GM21723 (cell line): Measurements from ENCODE around the gene HCFC1R1.
A peak's percentile ranks its signal among the peaks of the same experiment; 100 is the strongest.

Source experiments
- ATAC-seq: cut with Tn5 transposase; IDR thresholded peaks from one replicate; pipeline ENCODE4 v1.9.1; 2021; ENCODE audit warnings: mild to moderate bottlenecking, moderate library complexity; ENCODE audit not compliant: unreplicated experiment

HCFC1R1 gene

GRCh38 chr16:3003582-3004270, 20.0 kb downstream of the HCFC1R1 start:
- peak; percentile 96 for ATAC-seq

DNA sequence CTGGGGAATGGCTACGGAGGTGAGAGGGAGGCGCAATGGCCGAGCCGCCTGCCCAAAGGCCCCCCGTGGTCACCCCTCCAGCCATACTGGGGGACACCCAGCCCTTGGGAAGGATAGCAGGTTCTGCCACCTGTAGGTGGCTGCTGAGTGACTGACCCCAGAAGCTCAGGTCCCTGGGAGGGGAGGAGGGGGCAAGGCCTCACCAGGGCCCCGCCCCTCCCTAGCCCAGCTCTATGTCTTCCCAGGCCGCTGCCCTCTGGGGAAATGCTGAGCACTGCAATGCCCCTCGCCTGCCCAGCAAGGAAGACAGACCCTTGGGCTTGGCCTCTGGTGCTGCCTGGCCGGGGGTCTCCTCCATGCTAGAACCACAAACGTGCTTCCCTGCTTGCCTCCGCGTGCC, 22.4 kb downstream of the HCFC1R1 start:
- no peak for ATAC-seq

- ATAC-seq = no peak
Observed at GRCh38 chr16:3000540-3000939, 23.2 kb downstream of the HCFC1R1 start.

- ATAC-seq = no peak
Observed at GRCh38 chr16:2999929-3000328, 23.8 kb downstream of the HCFC1R1 start.

GRCh38 chr16:2996298-2996697, 27.4 kb downstream of the HCFC1R1 start:
- ATAC-seq = no peak

GRCh38 chr16:2992383-2993081, 31.2 kb downstream of the HCFC1R1 start:
- no peak for ATAC-seq

GRCh38 chr16:2991566-2992261, 32.0 kb downstream of the HCFC1R1 start:
- no peak for ATAC-seq

- ATAC-seq = no peak
Observed at GRCh38 chr16:2990891-2991290, 32.9 kb downstream of the HCFC1R1 start.

DNA sequence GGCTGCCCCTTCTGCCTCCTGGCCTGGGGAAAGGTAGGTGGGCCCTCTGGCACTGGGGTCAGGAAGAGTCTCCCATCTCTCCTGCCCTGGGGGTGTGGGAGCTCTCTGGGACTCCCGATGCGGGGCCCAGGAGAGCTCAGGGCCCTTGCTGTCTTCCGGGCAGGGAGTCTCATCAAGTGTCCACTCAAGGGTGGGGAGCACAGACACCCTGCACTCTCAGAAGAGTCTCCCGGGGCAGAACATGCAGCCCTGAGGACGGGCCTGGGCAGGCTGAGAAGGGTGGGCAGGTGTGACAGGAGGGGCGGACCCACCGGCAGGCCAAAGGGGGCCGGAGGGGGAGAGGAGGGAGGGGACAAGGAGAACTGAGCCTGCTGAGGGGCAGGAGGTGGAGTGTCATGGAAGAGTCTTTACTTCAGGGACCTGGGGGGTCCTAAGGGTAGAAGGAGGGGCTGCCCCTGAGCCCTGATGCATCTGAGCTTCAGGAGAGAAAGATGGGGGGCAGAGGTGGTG, 35.1 kb downstream of the HCFC1R1 start:
- ATAC-seq = no peak

DNA sequence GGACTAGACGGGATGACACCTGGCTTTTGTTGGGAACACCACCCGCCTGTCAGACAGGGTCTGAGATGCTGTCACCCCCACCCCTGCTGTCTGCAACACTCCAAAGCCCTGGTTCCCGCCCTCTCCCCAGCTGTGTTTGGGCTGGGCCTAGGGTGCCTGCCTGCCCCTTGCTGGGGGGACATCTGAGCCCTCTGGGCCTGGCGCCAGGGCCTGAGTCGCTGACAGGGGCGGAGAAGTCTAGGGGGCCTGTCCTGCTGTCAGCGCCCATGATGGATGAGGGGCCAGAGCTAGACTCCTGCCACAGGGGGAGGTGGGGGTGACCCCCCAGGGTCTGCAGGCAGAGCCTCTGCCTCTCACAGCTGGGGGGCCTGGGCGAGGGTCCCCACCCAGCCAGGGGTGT, 35.9 kb downstream of the HCFC1R1 start:
- ATAC-seq = no peak

DNA sequence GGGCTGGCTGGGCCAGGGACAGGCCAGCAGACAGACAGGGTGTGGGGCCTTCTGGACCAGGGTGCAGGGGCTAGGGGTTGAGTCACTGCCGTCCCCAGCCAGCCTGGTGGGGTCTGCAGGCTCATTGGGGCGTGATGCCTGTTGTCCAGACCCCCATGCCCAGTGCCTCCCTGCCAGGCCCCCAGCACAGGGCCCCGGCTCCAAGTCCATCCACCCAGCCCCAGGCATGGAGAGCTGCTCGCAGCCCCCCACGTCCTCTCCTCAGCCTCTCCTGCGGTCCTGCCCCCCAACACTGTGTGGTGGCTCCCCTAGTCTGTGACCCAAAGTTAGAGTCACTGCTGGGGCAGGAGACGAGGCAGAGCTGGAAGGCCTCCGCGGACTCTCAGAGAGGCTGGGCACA, 36.5 kb downstream of the HCFC1R1 start:
- ATAC-seq = no peak

- no peak for ATAC-seq
Observed at GRCh38 chr16:2986623-2987188, 37.0 kb downstream of the HCFC1R1 start.

GRCh38 chr16:2985893-2986355, 37.8 kb downstream of the HCFC1R1 start:
- no peak for ATAC-seq

- no peak for ATAC-seq
Observed at GRCh38 chr16:2985462-2985861, 38.3 kb downstream of the HCFC1R1 start.

DNA sequence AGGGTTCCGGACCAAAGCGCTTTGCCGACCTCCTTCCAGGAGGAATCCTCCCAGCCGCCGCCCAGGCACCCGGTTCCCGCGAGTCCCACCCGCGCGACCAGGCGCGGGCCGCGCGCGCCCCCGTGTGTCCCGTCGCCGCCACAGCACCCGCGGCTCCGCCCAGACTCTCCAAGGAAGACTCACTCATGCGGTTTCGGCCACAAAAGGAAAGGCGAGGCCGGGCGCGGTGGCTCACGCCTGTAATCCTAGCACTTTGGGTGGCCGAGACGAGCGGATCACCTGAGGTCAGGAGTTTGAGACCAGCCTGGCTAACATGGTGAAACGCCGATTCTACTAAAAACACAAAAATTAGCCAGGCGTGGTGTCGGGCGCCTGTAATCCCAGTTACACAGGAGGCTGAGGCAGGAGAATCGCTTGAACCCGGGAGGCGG, 40.0 kb downstream of the HCFC1R1 start:
- no peak for ATAC-seq

DNA sequence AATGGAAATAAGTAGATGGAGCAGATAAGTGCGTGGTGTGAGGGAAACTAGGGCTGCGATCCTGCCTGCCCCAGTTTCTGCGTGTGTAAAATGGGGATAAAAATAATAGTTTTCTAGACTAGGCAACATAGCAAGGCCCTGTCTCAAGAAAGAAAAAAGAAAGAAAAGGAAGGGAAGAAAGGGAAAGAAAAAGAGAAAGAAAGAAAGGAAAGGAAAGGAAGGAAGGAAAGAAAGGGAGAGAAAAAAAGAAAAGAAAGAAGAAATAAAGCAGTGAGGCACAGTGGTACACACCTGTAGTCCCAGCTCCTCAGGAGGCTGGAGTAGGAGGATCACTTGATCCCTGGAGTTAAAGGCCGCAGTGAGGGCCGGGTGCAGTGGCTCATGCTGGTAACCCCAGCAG, 41.3 kb downstream of the HCFC1R1 start:
- no peak for ATAC-seq

DNA sequence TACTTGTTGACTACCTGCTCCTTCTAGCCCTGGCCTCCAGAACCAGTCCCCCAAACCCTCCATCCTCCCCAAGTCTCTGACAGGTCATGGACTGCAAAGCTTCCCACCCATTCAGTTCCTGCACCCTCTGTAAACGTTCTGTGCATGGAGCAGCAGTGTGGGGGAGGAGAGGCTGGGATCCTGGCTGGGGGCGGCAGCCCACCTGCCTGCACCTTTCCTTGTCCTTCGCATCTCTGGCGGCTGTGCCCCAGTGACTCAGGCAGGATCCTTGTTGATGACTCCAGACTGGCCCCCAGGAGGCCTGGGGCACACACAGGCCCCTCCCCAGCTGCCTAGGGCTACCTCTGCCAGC, 41.9 kb downstream of the HCFC1R1 start:
- no peak for ATAC-seq

DNA sequence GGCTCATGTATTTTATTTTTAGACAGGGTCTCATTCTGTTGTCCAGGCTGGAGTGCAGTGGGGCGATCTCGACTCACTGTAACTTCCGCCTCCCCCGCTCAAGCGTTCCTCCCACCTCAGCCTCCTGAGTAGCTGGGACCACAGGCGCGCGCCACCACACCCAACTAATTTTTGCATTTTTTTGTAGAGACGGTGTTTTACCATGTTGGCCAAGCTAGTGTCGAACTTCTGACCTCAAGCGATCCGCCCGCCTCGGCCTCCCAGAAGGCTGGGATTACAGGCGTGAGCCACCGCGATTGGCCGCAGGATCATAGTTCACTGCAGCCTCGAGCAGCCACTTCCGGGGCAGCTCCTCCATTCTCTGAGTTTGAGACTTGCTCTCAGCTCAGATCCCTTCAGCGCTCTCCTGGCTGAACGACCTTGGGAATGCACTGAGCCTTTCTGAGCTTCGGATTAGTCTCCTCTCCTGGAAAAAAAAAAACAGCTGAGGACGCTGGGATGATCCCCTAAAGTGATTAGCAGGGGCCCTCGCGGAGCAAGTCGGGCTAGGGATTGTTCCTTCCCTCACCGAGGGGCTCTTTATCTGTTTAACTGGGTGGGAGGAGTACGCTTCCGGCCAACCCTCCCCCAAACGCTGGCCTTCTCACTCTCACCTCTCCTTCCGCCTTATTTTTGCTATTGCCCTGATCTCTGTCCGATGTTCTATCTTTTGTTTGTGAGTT, 42.4 kb downstream of the HCFC1R1 start:
- ATAC-seq = no peak

DNA sequence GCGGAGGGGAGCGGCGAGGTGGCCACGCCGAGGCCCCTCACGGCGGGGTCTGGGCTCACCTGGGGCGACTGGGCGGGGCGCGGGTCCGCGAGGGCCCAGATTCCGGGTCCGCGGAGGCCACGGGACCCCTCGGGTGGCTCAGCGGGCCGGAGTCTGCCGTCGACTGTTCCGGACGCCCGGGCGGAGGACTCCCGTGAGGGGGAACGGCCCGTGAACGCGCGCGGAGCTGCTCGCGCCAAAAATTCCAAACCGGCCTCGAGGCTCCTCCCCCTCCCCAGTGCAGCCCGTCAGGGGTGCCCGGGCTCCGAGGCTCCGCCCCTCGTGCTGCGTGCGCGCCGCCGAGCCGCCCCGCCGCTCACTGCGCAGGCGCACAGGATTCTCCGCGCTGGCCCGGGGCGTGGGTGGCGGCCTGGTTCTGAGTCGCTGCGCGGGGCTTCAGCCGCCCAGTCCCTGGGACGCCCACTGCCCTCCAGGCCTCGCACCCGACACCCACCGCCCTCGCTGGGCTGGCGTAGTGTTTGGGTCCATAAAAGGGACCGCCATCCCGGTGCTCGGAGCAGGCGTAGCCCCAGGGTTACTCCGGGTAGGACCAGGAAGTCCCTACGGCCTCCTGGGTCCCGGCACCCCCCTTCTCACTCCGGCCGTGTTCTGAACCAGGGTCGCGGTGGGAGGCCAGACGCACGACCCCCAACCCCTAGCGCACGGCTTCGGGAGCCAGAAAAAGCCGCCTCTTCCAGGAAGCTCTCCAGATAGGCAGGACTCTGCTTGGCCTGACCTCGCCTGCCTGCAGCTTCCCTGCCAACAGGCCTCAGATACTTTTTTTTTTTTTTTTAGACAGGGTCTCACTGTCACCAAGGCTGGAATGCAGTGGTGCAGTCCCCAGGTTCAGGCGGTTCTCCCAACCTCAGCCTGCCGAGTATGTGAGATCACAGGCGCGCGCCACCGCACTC, 43.2 kb downstream of the HCFC1R1 start, which contains the start of gene PKMYT1:
Gene PKMYT1 (minus strand): TSS at position 220 of the 950 bp plus-strand sequence. CDS start 789 bp downstream, outside the sequence.
- peak; percentile 62 for ATAC-seq
